Measurements from ENCODE around the gene ZNF689.

Gene ZNF689

DNA sequence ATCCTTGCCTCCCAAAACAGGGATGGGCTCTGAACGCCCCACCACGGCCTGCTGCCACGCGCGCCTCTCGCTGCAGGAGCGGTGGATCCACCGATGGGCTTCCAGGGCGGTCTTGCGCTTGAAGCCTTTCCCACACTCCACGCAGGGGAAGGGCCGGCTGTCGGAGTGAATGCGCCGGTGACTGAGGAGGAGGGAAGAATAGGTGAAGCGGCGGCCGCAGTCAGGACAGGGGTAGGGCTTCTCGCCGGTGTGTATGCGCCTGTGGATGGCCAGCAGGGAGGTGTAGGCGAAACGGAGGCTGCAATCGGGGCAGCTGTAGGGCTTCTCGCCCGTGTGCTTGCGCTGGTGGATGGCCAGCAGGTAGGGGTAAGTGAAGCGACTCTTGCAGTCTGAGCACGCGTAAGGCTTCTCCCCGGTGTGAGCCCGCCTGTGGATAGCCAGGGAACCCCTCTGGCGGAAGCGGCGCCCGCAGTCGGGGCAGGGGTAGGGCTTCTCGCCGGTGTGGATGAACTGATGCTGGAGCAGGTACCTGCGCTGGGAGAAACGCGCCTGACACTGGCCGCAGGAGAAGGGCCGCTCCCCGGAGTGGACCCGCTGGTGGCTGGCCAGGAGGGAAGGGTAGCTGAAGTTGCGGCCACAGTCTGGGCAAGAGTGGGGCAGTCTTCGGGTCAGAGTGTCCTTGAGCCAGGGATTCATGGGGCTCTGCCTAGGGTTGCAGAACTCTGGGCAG lies 27.4 kb downstream of the ZNF689 start:
- TF ChIP-seq, protein P1, sequence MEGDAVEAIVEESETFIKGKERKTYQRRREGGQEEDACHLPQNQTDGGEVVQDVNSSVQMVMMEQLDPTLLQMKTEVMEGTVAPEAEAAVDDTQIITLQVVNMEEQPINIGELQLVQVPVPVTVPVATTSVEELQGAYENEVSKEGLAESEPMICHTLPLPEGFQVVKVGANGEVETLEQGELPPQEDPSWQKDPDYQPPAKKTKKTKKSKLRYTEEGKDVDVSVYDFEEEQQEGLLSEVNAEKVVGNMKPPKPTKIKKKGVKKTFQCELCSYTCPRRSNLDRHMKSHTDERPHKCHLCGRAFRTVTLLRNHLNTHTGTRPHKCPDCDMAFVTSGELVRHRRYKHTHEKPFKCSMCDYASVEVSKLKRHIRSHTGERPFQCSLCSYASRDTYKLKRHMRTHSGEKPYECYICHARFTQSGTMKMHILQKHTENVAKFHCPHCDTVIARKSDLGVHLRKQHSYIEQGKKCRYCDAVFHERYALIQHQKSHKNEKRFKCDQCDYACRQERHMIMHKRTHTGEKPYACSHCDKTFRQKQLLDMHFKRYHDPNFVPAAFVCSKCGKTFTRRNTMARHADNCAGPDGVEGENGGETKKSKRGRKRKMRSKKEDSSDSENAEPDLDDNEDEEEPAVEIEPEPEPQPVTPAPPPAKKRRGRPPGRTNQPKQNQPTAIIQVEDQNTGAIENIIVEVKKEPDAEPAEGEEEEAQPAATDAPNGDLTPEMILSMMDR (IDR thresholded peaks at IDR 0.05; ENCODE audit: low read length, missing control alignments): no peak
- no peak overlapping the region for H3K4me3 ChIP-seq (replicated peaks; ENCODE audit: low read depth, low read length)
- DNase-seq (ENCODE audit: low read depth): no peak

DNA sequence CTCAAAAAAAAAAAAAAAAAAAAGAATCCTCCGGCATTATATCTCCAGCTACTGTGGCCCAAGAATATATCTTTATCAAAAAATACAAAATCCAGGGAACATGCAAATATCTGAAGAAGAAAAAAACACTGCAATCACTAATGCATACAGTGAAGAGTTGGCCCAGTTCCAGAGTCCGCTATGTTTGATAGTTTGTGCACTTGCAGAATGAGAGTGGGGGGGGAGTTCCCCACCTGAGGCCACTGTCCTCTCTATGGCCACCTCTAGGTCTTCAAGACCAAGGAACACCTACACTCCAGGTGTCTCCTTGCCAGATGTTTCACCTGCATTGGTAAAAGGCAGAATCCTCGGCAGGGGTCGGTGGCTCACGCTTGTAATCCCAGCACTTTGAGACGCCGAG lies 28.7 kb downstream of the ZNF689 start:
- TF ChIP-seq, protein P1 (IDR thresholded peaks at IDR 0.05; ENCODE audit: low read length, missing control alignments): no peak
- no peak for DNase-seq (ENCODE audit: low read depth)
- no peak overlapping the region for H3K4me3 ChIP-seq (replicated peaks; ENCODE audit: low read depth, low read length)

DNA sequence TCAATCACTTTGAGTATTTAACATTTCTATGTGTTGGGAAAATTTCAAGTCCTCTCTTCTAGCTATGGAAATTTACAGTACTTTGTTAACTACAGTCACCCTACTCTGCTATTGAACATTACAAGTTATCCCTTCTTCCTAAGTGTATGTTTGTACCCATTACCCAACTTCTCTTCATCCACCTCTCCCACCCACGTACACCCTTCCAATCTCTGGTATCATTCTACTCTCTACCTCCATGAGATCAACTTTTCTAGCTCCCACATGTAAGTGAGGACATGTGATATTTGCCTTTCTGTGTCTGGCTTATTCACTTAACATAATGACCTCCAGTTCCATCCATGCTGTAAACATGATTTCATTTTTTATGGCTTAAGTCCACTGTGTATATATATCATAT lies 35.5 kb downstream of the ZNF689 start:
- TF ChIP-seq, protein P1 (IDR thresholded peaks at IDR 0.05; ENCODE audit: low read length, missing control alignments): no peak
- no peak for DNase-seq (ENCODE audit: low read depth)
- H3K4me3 ChIP-seq (replicated peaks; ENCODE audit: low read depth, low read length): no peak overlapping the region

DNA sequence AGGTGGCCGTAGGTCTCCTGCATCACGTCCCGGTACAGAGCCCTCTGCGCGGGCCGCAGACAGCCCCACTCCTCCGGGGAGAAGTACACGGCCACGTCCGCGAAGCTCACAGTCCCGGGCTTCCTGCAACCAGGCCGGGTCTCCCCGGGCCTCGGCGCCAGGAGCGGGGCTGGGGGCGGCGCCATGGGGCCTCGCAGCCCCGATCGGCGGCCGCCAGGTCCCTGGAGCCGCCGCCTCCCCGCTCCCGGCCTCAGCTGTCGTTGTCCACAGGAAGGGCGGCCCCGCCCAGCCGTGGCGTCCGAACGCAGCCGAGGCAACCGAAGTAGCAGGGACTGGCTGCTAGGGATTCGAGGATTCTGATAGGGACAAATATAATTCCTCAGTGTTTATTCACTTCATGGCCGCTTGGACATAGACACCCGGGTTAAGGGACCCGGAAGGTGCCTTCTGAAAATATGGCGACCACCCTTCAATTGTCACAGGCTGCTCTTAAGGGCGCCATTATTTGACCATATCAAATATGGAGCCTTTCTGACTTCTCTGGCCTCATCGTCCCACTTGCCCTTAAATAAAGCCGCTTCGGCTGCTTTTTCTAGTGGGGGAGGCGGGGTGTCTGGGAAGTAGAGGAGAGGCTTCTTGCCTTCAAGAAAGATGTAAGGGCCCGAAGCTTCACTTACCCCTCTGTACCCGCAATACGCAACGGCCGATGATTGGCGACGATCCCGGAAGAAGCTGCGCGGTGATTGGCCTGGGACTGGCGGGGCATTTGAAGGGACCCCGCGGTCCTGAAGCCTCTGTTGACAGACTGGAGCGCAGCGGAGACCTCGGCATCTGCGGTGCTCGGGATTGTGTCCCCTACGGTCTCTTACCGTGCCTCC lies 38.5 kb downstream of the ZNF689 start, which contains the start of gene ZNF688:
Gene ZNF688, minus strand, starts transcription at position 270 of the 878 bp plus-strand sequence. Its CDS starts 85 bp downstream, at position 185.
- H3K4me3 ChIP-seq (replicated peaks; ENCODE audit: low read depth, low read length): peak within 1 kb of the TSS; percentile 67
- TF ChIP-seq, protein P1 (IDR thresholded peaks at IDR 0.05; ENCODE audit: low read length, missing control alignments): no peak
- DNase-seq (ENCODE audit: low read depth): peak; percentile 98

DNA sequence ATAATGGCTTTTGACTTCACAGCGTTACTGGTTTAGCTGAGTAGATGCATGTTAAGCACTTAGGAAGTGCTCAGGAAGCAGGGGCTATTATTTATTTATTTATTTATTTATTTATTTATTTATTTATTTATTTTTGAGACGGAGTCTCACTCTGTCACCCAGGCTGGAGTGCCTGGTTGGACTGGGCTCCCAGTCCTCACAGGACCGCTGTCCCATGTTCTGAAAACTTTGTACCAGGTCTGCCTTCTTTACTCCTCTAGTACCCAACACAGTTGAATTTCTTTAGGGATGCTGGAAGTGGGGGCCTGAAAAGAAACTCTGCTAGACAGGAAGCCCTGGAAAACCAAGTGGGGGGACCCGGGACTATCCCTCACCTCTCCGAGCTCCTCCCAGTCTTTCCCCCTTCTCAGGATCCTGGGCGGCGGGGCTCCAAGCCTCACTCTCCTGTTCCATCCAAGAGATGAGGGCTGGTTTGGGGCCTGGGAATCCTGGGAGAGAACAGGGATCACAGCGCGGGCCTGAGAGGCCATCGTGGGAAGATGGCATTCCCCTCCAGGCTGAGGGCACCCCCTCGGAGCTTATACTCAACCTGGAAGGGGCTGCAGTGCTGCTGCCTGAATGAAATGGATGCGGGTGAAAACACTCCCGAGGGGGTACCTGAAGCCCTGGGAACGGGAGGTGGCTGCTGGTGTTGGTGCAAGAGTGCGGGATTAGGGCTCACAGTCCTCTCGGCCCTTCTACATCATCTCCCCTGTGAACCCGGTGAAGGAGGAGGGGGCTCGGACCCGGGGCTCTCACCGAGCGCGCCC lies 39.3 kb downstream of the ZNF689 start:
- DNase-seq (ENCODE audit: low read depth): peak; percentile 50
- TF ChIP-seq, protein P1 (IDR thresholded peaks at IDR 0.05; ENCODE audit: low read length, missing control alignments): no peak
- peak overlapping the region; percentile 67 for H3K4me3 ChIP-seq (replicated peaks; ENCODE audit: low read depth, low read length)

DNA sequence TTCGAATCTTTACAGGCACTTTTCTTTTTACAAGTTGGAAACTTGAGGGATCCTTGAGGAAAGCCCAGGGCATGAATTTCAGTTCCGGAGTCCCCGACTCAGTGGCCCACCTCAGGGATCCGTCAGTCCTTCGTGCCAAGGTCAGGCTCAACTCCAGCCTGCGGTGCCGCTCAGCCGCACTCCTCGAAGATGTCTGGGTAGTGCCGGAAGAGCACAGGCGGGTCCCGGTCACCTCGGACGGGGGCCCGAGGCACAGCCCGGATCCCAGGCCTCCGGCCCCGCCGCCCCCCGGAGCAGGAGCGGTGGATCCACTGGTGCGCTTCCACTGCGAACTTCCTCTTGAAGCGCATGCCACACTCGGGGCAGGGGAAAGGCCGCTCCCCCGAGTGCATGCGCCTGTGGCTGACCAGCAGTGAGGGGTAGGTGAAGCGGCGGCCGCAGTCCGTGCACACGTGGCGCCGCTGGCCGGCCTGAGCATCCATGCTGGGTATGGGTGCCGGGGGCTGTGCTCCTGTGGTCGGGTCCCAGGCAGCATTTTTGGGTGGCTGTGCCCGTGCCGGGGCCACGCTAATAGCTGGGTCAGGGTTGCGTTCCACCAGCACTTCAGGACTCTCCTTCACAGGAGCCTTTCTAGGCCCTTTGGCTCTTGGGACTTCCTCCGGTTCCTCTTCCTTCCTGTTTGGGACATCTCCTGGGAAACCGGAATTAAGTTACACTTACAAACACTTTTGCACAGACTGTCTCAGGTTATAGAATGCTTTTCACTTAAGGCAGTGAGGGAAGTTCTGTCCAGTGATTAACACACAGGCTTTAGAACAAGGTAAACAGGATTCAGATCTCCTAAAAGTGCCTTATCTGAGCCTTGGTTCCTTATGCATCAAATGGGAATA lies 40.2 kb downstream of the ZNF689 start:
- DNase-seq (ENCODE audit: low read depth): peak; percentile 7
- H3K4me3 ChIP-seq (replicated peaks; ENCODE audit: low read depth, low read length): no peak overlapping the region
- TF ChIP-seq, protein P1 (IDR thresholded peaks at IDR 0.05; ENCODE audit: low read length, missing control alignments): no peak
